HepG2 (cell line): ENCODE results near the gene HIVEP2. TPM values are rescaled to one million over a fixed set of nuclear protein-coding genes. Genes with fewer than 3 reads are reported as not detected.

Experiments
- ATAC-seq: fragments of 200-7000 bp; cut with Tn5 transposase; 3 replicates; pipeline ENCODE4 v1.9.1; 2020; ENCODE audit warnings: mild to moderate bottlenecking, moderate library complexity
- BruUV-seq: library from RNA; stranded (reverse); fragments of 400-500 nt; replicated peaks from 2 replicates; lab custom pipeline; 2021; lab: Mats Ljungman, UMichigan
- CTCF ChIA-PET: fragments of 300-600 bp; formaldehyde crosslinking; extraction: SDS; loops from one replicate; lab custom pipeline; 2021; ENCODE audit warnings: low total read pairs, inconsistent platforms, low intra/inter-chr PET ratio; lab: Yijun Ruan, JAX
- POLR2A ChIA-PET: fragments of 350-600 bp; sonication (Branson Sonifier 250); formaldehyde crosslinking; loops from one replicate; lab custom pipeline; 2020; ENCODE audit warnings: antibody characterized with exemption, inconsistent platforms; lab: Yijun Ruan, JAX
- DNase-seq: peaks from one replicate; pipeline ENCODE4 v3.0.0-alpha.2; 2015; ENCODE audit warnings: low spot score
- FAIRE-seq: peaks from 3 replicates; lab custom pipeline; 2011; peaks lifted over from hg19 to GRCh38; lab: Jason Lieb, UNC
- H2AFZ ChIP-seq: one replicate; pipeline ENCODE4 v1.6.1; 2011; ENCODE audit warnings: low read length, inconsistent platforms
- H3K27ac ChIP-seq: fragments of 300-600 bp; 3 replicates; pipeline ENCODE4 v1.8.0; 2011; ENCODE audit warnings: mixed run types, mild to moderate bottlenecking, mixed read lengths, low read length, inconsistent platforms; ENCODE audit not compliant: insufficient read depth; ENCODE audit errors: extremely low read length
- H3K27me3 ChIP-seq, 2 experiments: fragments of 200-600 bp in 1 of 2; 2 replicates in 1 of 2; 3 replicates in 1 of 2; pipeline versions ENCODE4 v1.6.0 to v1.8.0; 2011; ENCODE audit warnings: low read length in 2 of 2, mild to moderate bottlenecking in 2 of 2, moderate library complexity in 2 of 2, inconsistent platforms in 1 of 2; ENCODE audit not compliant: insufficient read depth in 2 of 2, control insufficient read depth in 1 of 2
- H3K36me3 ChIP-seq, 2 experiments: fragments of 200-600 bp in 1 of 2; replicated peaks in 1 of 2; 2 replicates in 1 of 2; 3 replicates in 1 of 2; pipeline versions ENCODE4 v1.5.1 to v1.8.0; 2011; ENCODE audit warnings: low read length in 2 of 2, inconsistent platforms in 1 of 2; ENCODE audit not compliant: insufficient read depth in 2 of 2, control insufficient read depth in 1 of 2
- H3K4me1 ChIP-seq: 2 replicates; pipeline ENCODE4 v1.5.1; 2012; ENCODE audit warnings: low read length, inconsistent platforms; ENCODE audit not compliant: insufficient read depth
- H3K4me2 ChIP-seq: 2 replicates; pipeline ENCODE4 v1.6.0; 2011; ENCODE audit warnings: low read depth, low read length, inconsistent platforms
- H3K4me3 ChIP-seq, 3 experiments: fragments of 200-600 bp in 1 of 3; sonication (generic), shearing (Covaris generic) in 1 of 3; replicated peaks in 1 of 3; 2 replicates each; pipeline ENCODE4 v1.5.1; 2011 to 2016; ENCODE audit warnings: low read length in 3 of 3, inconsistent platforms in 2 of 3, low read depth in 2 of 3, mild to moderate bottlenecking in 2 of 3, control low read depth in 1 of 3, mixed read lengths in 1 of 3; ENCODE audit not compliant: insufficient read depth in 1 of 3
- H3K79me2 ChIP-seq: one replicate; pipeline ENCODE4 v1.6.1; 2011; ENCODE audit warnings: low read length, inconsistent platforms; ENCODE audit not compliant: insufficient read depth
- H3K9ac ChIP-seq: 2 replicates; pipeline ENCODE4 v1.6.0; 2011; ENCODE audit warnings: mild to moderate bottlenecking, low read depth, low read length, inconsistent platforms; ENCODE audit not compliant: insufficient read depth
- H3K9me3 ChIP-seq: 2 replicates; pipeline ENCODE4 v1.5.1; 2012; ENCODE audit warnings: mild to moderate bottlenecking, low read length
- H4K20me1 ChIP-seq: 2 replicates; pipeline ENCODE4 v1.6.0; 2011; ENCODE audit warnings: inconsistent platforms, mild to moderate bottlenecking, low read length, moderate library complexity; ENCODE audit not compliant: insufficient read depth
- BATF2 ChIP-seq: sonication (generic); formaldehyde crosslinking; IDR thresholded peaks from 2 replicates; pipeline ENCODE4 v1.8.0; 2022; ENCODE audit warnings: mild to moderate bottlenecking, missing genetic modification reagents, moderate library complexity
- EHMT2 ChIP-seq: fragments of 200-600 bp; sonication (generic); IDR thresholded peaks from 2 replicates; pipeline ENCODE4 v1.7.0; 2017; ENCODE audit warnings: antibody characterized with exemption, low read depth, low read length, borderline replicate concordance
- ELF1 ChIP-seq: sonication (generic); formaldehyde crosslinking; IDR thresholded peaks from 2 replicates; pipeline ENCODE4 v1.4.0; 2020; ENCODE audit warnings: missing genetic modification reagents
- ETV6 ChIP-seq: sonication (generic); formaldehyde crosslinking; conservative IDR thresholded peaks from 2 replicates; pipeline ENCODE4 v1.4.0; 2020; ENCODE audit warnings: missing genetic modification reagents
- GATAD1 ChIP-seq: IDR thresholded peaks from 2 replicates; pipeline ENCODE4 v1.6.1; 2016; ENCODE audit warnings: missing genetic modification reagents, missing compliant biosample characterization
- MLLT10 ChIP-seq: sonication (generic); formaldehyde crosslinking; IDR thresholded peaks from 2 replicates; pipeline ENCODE4 v1.4.0; 2020; ENCODE audit warnings: missing genetic modification reagents
- PHF20 ChIP-seq: sonication (generic); formaldehyde crosslinking; IDR thresholded peaks from 2 replicates; pipeline ENCODE4 v1.5.0; 2020; ENCODE audit warnings: mild to moderate bottlenecking, missing genetic modification reagents
- PHF8 ChIP-seq: sonication (generic); formaldehyde crosslinking; IDR thresholded peaks from 2 replicates; pipeline ENCODE4 v1.5.0; 2020; ENCODE audit warnings: missing genetic modification reagents
- PITX1 ChIP-seq: sonication (generic); formaldehyde crosslinking; IDR thresholded peaks from 2 replicates; pipeline ENCODE4 v1.5.1; 2020; ENCODE audit warnings: mild to moderate bottlenecking, missing genetic modification reagents
- SP4 ChIP-seq: sonication (generic); formaldehyde crosslinking; IDR thresholded peaks from 2 replicates; pipeline ENCODE4 v1.8.1; 2023; ENCODE audit warnings: mild to moderate bottlenecking, missing genetic modification reagents
- TERF1 ChIP-seq: sonication (generic); formaldehyde crosslinking; IDR thresholded peaks from 2 replicates; pipeline ENCODE4 v1.8.0; 2022; ENCODE audit warnings: mild to moderate bottlenecking, missing genetic modification reagents, moderate library complexity
- ZBTB34 ChIP-seq: sonication (generic); formaldehyde crosslinking; IDR thresholded peaks from 2 replicates; pipeline ENCODE4 v1.8.0; 2022; ENCODE audit warnings: mild to moderate bottlenecking, missing genetic modification reagents
- ZNF10 ChIP-seq: sonication (generic); formaldehyde crosslinking; IDR thresholded peaks from 2 replicates; pipeline ENCODE4 v1.4.0; 2020; ENCODE audit warnings: mild to moderate bottlenecking, low read depth, missing genetic modification reagents, borderline replicate concordance
- ZNF160 ChIP-seq: sonication (generic); formaldehyde crosslinking; IDR thresholded peaks from 2 replicates; pipeline ENCODE4 v1.8.0; 2022; ENCODE audit warnings: mild to moderate bottlenecking, inconsistent platforms, missing genetic modification reagents
- ZNF251 ChIP-seq: sonication (generic); formaldehyde crosslinking; IDR thresholded peaks from 2 replicates; pipeline ENCODE4 v1.9.0; 2021; ENCODE audit warnings: mild to moderate bottlenecking, missing genetic modification reagents
- ZNF30 ChIP-seq: sonication (generic); formaldehyde crosslinking; IDR thresholded peaks from 2 replicates; pipeline ENCODE4 v1.5.0; 2020; ENCODE audit warnings: mild to moderate bottlenecking, missing genetic modification reagents
- ZNF564 ChIP-seq: sonication (generic); formaldehyde crosslinking; IDR thresholded peaks from 2 replicates; pipeline ENCODE4 v1.8.1; 2023; ENCODE audit warnings: mild to moderate bottlenecking, missing genetic modification reagents
- WGBS: methylation state at CpG from one replicate; pipeline ENCODE4 v1.1.6; 2017; ENCODE audit warnings: low lambda C conversion rate; 5-methylcytosine and 5-hydroxymethylcytosine counted together
- in situ Hi-C: cut with HindIII; loops from 2 replicates; pipeline ENCODE4 v1.10.0; 2017; ENCODE audit warnings: low pct_unique_long_range_greater_than_20kb; ENCODE audit not compliant: extremely low pct_ligation_motif_present
- intact Hi-C: fragments of 100-400 bp; cut with micrococcal nuclease; formaldehyde crosslinking; loops from one replicate; pipeline ENCODE4 v1.10.0; 2022; ENCODE audit not compliant: unreplicated experiment
- polyA plus RNA-seq, 8 experiments: library from polyadenylated mRNA; depleted of rRNA in 3 of 8; stranded (reverse) in 7 of 8; unstranded in 1 of 8; fragments of >200 nt; fragmentation: Illumina TruSeq in 4 of 8; extraction: Trizol in 4 of 8; gene quantifications; 2 replicates each; pipeline versions ENCODE4 v1.2.1 to v1.2.3, GENCODE V29; 2011 to 2016; ENCODE audit warnings: low read depth in 4 of 8, missing spikeins in 1 of 8, mixed read lengths in 1 of 8; ENCODE audit not compliant: insufficient read depth in 1 of 8
- total RNA-seq, 5 experiments: library from RNA; depleted of rRNA; stranded (reverse); fragments of >200 nt; fragmentation: Illumina TruSeq; extraction: Trizol; gene quantifications; 2 replicates each; pipeline ENCODE4 v1.2.3, GENCODE V29; 2016; ENCODE audit warnings: low read depth in 1 of 5
- TF ChIP-seq, protein P1 (sequence below): sonication (generic); formaldehyde crosslinking; IDR thresholded peaks from 2 replicates; pipeline ENCODE4 v1.5.0; 2020; ENCODE audit warnings: missing genetic modification reagents

Gene HIVEP2
- total and polyA plus RNA-seq, 2 of the 13 experiments (the other 11 are each of a cell fraction or from before 2014, with no cell fraction given) = 3.4 to 12.9 TPM

DNA sequence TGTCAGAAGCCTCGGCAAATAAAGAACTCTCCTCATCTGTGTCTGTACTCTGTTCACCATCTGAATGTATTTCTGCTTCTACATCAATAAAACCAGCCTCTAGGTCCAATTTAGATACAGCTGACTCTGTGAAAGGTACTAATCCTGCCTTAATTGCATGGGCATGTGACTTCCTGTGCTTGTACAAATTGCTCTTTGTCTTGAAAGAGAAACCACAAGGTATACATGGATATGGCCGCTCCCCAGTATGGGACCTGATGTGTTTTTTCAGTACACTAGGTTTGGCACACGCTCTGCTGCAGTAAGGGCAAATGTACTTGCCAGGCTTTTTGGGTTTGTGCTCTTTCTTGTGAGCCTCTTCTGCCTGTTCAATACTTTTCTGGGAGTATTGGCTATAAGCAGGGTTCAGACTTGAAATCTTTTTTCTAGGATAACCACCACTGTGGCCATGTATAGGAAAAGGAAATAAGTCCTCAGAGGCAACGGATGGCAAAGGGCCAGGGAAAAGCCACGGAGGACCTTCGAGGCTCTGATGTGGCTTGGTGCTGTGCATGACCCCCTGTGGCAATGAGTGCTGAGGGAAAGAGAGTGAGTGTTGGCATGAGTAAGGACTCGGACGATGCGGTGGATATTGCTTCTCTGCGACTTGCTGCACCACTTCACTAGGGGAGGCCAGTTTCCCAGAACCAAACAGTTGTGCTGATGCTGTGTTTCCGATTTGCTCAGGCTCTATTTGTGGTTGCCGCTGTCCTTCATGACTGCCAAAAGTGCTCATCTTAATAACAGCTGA, 170.9 kb downstream of the HIVEP2 start:
- Histone ChIP-seq H3K27me3 (no peaks in the 10 kb centered on the region), H3K79me2 (no peaks in the 10 kb centered on the region), H3K27ac (no peak overlapping the region), H3K9ac (no peak overlapping the region), H3K36me3 (peaks cover 11 to 24% of the 10 kb centered on the region in 2 experiments; a peak in 3 of 5 replicates), H2AFZ (no peak overlapping the region), H4K20me1 (no peaks in the 10 kb centered on the region), H3K9me3 (no peaks in the 10 kb centered on the region), H3K4me2 (no peak overlapping the region), H3K4me3 (no peak overlapping the region), H3K4me1 (no peaks in the 10 kb centered on the region)
- BruUV-seq = no TSS peak
- FAIRE-seq (no peak), ATAC-seq (no peak), DNase-seq (no peak)
- intact Hi-C loops = no loop called here
- whole genome bisulfite sequencing = 94% methylated on average over 12 of the region's 12 CpGs
- ChIA-PET CTCF (no interaction called here), POLR2A (no interaction called here)
- TF ChIP-seq ZNF30 (CRISPR knock-in tag) = no peak
- no peak for TF ChIP-seq ZNF160
- no peak for TF ChIP-seq GATAD1
- TF ChIP-seq MLLT10 = no peak
- no peak for TF ChIP-seq BATF2 (CRISPR knock-in tag)
- TF ChIP-seq SP4 (CRISPR knock-in tag) = no peak
- TF ChIP-seq, protein P1, sequence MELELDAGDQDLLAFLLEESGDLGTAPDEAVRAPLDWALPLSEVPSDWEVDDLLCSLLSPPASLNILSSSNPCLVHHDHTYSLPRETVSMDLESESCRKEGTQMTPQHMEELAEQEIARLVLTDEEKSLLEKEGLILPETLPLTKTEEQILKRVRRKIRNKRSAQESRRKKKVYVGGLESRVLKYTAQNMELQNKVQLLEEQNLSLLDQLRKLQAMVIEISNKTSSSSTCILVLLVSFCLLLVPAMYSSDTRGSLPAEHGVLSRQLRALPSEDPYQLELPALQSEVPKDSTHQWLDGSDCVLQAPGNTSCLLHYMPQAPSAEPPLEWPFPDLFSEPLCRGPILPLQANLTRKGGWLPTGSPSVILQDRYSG (CRISPR knock-in tag) = no peak
- TF ChIP-seq PHF8 = no peak
- TF ChIP-seq ETV6 (CRISPR knock-in tag) = no peak
- TF ChIP-seq PITX1 (CRISPR knock-in tag) = no peak
- no peak for TF ChIP-seq ZNF10
- no peak for TF ChIP-seq TERF1 (CRISPR knock-in tag)
- no peak for TF ChIP-seq PHF20 (CRISPR knock-in tag)
- TF ChIP-seq EHMT2 = no peak
- no peak for TF ChIP-seq ZNF251 (CRISPR knock-in tag)
- TF ChIP-seq ZNF564 (CRISPR knock-in tag) = no peak
- TF ChIP-seq ZBTB34 (CRISPR knock-in tag) = no peak
- TF ChIP-seq ELF1 = no peak
- in situ Hi-C loops = no loop called here
